H1 (cell line): ENCODE measurements around the gene SUDS3.

Source experiments
- CTCF ChIP-seq, 3 experiments: IDR thresholded peaks; 1 replicate in 2 of 3; 2 replicates in 1 of 3; pipeline versions ENCODE4 v1.5.1 to v1.6.1; 2011; ENCODE audit warnings: low read length in 3 of 3, mild to moderate bottlenecking in 3 of 3, inconsistent platforms in 2 of 3, low read depth in 1 of 3, moderate library complexity in 1 of 3; ENCODE audit not compliant: insufficient read depth in 1 of 3; ENCODE audit errors: control extremely low read depth in 1 of 3
- E2F6 ChIP-seq: IDR thresholded peaks from 2 replicates; pipeline ENCODE4 v1.6.1; 2012; ENCODE audit warnings: inconsistent platforms
- EZH2 ChIP-seq: fragments of 200-600 bp; sonication (generic); IDR thresholded peaks from 2 replicates; pipeline ENCODE4 v1.7.1; 2012; ENCODE audit warnings: low read depth, mild to moderate bottlenecking, moderate library complexity, low read length, inconsistent platforms; ENCODE audit not compliant: severe bottlenecking
- FOSL1 ChIP-seq: IDR thresholded peaks from 2 replicates; pipeline ENCODE4 v1.6.1; 2011; ENCODE audit warnings: mild to moderate bottlenecking, low read depth, low read length, moderate library complexity; ENCODE audit not compliant: insufficient read depth
- POLR2AphosphoS5 ChIP-seq: IDR thresholded peaks from 2 replicates; pipeline ENCODE4 v1.6.1; 2011; ENCODE audit warnings: low read depth, low read length

GRCh38 chr12:118446247-118446646, 69.9 kb downstream of the SUDS3 start:
- no peak for TF ChIP-seq POLR2AphosphoS5
- no peak for TF ChIP-seq FOSL1
- TF ChIP-seq E2F6: no peak
- TF ChIP-seq EZH2: no peak
- TF ChIP-seq CTCF (IDR thresholded peaks at IDR 0.05; ENCODE audit: control extremely low read depth in 1 of 3, insufficient read depth in 1 of 3, low read depth in 1 of 3, low read length in 3 of 3): peak in 2 of 3 experiments; percentile 13 to 20; a peak in 3 of 4 replicates
